BJ (cell line): ENCODE data around the gene OR7C2. TPM values are rescaled to one million over a fixed set of nuclear protein-coding genes. Genes with fewer than 3 reads are reported as not detected.

ENCODE experiments used
- CTCF ChIA-PET: fragments of 350-600 bp; formaldehyde crosslinking; extraction: SDS; loops from one replicate; lab custom pipeline; 2021; ENCODE audit warnings: antibody characterized with exemption, inconsistent platforms; lab: Yijun Ruan, JAX
- POLR2A ChIA-PET: fragments of 300-600 bp; sonication (Branson Sonifier 250); formaldehyde crosslinking; extraction: SDS; loops from one replicate; lab custom pipeline; 2021; ENCODE audit warnings: antibody characterized with exemption; lab: Charles Lee
- DNase-seq: peaks from one replicate; pipeline ENCODE4 v3.0.0-alpha.2; 2011; ENCODE audit warnings: low read depth
- H3K27me3 ChIP-seq: 2 replicates; pipeline ENCODE4 v1.6.0; 2011; ENCODE audit warnings: low read length; ENCODE audit not compliant: control insufficient read depth, insufficient read depth
- H3K36me3 ChIP-seq: 2 replicates; pipeline ENCODE4 v1.5.1; 2011; ENCODE audit warnings: low read length; ENCODE audit not compliant: control insufficient read depth, insufficient read depth
- H3K4me3 ChIP-seq: 2 replicates; pipeline ENCODE4 v1.5.1; 2011; ENCODE audit warnings: low read depth, mild to moderate bottlenecking, control low read depth, low read length
- polyA plus RNA-seq: library from polyadenylated mRNA; depleted of rRNA; stranded (reverse); fragments of >200 nt; gene quantifications from 2 replicates; pipeline ENCODE4 v1.2.3, GENCODE V29; 2011
- TF ChIP-seq, protein P1 (sequence below): IDR thresholded peaks from 2 replicates; pipeline ENCODE4 v1.5.1; 2011; ENCODE audit warnings: low read depth, mild to moderate bottlenecking, control low read depth, inconsistent platforms, low read length, moderate library complexity; ENCODE audit not compliant: insufficient read depth

OR7C2 gene
- polyA plus RNA-seq, 1 experiment = not detected

DNA sequence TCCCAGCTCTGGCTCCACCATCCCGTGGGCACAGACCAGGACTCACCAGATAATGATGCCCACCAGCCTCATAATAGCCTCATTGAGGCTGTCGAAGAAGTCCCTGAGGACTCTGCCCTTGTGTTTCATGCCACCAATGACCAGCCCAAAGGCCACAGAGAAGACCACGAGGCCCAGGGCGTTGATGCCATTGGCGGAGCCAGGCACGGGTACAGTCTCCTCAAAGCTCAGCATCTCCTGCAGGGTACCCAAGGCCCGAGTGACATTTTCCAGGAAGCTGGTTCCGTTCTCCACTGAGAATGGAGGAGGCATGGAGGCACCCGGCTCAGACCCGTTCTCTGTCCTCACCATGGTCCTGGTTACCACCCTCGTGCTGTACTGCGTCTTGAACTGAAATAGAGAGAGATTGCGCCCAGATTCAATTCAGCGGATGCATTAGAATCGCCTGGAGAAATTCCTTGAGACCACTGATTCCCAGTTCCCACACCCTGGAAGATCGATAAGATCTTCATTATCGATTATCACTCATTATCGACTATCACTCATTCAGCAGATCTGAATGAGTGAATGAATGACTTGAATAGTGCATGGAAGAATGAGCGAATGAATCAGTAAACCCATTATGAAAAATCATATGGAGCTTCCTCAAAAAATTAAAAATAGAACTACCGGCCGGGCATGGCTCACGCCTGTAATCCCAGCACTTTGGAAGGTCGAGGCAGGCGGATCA, 20.8 kb downstream of the OR7C2 start:
- H3K27me3 ChIP-seq = no peaks in the 10 kb centered on the region
- POLR2A ChIA-PET = no interaction called here
- no peaks in the 10 kb centered on the region for H3K36me3 ChIP-seq
- no peak overlapping the region for H3K4me3 ChIP-seq
- TF ChIP-seq, protein P1, sequence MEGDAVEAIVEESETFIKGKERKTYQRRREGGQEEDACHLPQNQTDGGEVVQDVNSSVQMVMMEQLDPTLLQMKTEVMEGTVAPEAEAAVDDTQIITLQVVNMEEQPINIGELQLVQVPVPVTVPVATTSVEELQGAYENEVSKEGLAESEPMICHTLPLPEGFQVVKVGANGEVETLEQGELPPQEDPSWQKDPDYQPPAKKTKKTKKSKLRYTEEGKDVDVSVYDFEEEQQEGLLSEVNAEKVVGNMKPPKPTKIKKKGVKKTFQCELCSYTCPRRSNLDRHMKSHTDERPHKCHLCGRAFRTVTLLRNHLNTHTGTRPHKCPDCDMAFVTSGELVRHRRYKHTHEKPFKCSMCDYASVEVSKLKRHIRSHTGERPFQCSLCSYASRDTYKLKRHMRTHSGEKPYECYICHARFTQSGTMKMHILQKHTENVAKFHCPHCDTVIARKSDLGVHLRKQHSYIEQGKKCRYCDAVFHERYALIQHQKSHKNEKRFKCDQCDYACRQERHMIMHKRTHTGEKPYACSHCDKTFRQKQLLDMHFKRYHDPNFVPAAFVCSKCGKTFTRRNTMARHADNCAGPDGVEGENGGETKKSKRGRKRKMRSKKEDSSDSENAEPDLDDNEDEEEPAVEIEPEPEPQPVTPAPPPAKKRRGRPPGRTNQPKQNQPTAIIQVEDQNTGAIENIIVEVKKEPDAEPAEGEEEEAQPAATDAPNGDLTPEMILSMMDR = no peak
- CTCF ChIA-PET = no interaction called here
- no peak for DNase-seq

DNA sequence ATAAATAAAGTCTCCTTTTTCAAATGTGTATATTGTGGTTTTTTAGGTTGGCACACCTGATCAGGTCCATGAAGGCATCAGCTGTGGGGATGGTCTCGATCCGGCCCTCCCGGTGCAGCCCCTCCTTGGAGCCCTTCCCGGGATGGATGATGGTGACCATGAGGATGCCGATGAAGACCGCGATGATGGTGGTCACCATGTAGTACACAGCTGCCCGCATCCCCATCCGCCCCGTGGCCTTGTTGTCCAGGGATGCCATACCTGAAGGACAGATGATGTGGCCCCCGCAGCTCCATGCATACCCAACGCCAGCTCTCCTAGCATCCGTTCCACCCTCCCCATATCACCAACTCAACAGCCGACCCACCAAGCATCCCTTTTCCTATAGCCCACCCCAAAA, 27.0 kb downstream of the OR7C2 start:
- CTCF ChIA-PET = no interaction called here

DNA sequence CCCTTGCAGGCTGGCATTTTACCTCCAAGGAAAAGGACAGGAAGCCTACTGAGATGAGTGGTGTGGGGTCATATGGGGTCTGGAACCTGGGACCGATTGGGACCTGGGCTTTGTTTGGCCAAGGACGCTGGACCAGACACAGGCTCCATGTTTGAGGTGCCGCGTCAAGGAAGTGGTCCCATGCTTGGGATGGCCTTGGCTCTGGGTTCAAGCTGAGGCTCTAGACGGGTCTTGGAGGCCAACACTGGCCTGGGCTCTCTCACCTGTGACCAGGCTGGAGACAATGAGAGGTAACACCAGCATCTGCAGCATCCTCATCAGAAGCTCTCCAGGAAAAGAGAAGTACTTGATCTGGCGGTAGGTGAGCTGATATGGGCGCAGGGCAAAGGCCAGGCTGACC, 30.2 kb downstream of the OR7C2 start:
- no peaks in the 10 kb centered on the region for H3K36me3 ChIP-seq
- CTCF ChIA-PET = interaction anchor here (1.4 kb wide), 1 partner anchor 8 kb away, joined by 3 read pairs; the partner anchor contains the start of gene SLC1A6
- POLR2A ChIA-PET = no interaction called here
- no peak for DNase-seq
- no peaks in the 10 kb centered on the region for H3K27me3 ChIP-seq
- TF ChIP-seq, protein P1 = no peak
- H3K4me3 ChIP-seq = no peak overlapping the region

More for the DNA sequence above, 27.0 kb downstream of the OR7C2 start:
- Histone ChIP-seq H3K4me3 (no peak overlapping the region), H3K27me3 (no peaks in the 10 kb centered on the region), H3K36me3 (no peaks in the 10 kb centered on the region)
- TF ChIP-seq, protein P1 = no peak
- POLR2A ChIA-PET = no interaction called here
- DNase-seq = no peak

DNA sequence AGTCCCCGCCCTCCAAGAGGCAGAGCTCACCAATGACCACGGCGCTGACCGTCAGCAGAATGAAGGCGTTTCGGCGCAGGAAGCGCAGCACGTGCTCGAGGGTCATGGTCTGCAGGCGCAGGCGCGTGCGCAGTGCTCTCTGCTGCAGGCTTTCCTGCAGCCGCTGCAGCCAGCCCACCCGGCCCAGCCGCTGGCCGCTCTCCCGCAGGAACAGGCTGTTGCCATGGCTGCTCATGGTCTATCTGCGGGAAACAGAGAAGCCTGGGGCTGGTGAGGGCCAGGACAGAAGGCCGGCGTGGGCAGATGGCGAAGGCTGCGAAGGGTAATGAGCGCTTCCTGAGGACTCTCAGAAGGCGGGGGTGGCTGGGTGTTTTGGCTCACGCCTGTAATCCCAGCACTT, 31.4 kb downstream of the OR7C2 start:
- ChIA-PET CTCF (no interaction called here), POLR2A (no interaction called here)
- Histone ChIP-seq H3K4me3 (no peak overlapping the region), H3K36me3 (no peaks in the 10 kb centered on the region), H3K27me3 (no peaks in the 10 kb centered on the region)
- no peak for DNase-seq
- TF ChIP-seq, protein P1 = no peak

DNA sequence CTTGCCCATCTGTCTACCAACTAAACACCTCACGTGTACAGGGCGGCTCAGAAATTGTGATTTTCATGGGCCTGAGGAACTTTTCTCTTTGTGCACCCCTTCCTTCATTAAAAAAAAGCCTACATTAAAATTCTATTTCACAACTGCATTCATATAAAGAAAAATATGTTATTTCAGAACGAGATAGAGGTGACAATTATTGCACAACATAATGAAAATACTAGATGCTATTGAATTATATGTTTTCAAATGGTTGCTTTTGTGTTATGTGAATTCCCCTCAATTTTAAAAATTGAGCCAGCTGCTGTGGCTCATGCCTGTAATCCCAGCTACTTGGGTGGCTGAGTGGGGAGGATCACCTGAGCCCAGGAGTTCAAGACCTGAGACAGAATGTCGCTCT, 33.2 kb downstream of the OR7C2 start:
- POLR2A ChIA-PET = no interaction called here

More for the DNA sequence above, 33.2 kb downstream of the OR7C2 start:
- no peak for DNase-seq
- TF ChIP-seq, protein P1 = no peak
- CTCF ChIA-PET = no interaction called here
- H3K36me3 ChIP-seq = no peaks in the 10 kb centered on the region
- no peaks in the 10 kb centered on the region; the same call in 1 of the 2 replicates for H3K27me3 ChIP-seq
- no peak overlapping the region for H3K4me3 ChIP-seq
